ENCODE data around the gene MAMDC2. TPM values are rescaled to one million over a fixed set of nuclear protein-coding genes. Genes with fewer than 3 reads are reported as not detected.

The MAMDC2 gene
- total RNA-seq, 6 experiments from 2014 or later, result 0.22 to 1.6 (median 0.37) TPM; not detected in 1

GRCh38 chr9:70040376-70040903, 3.2 kb upstream of the MAMDC2 start:
- H3K27ac ChIP-seq, result no peak overlapping the region
- ATAC-seq (no peak), DNase-seq (no peak)
- no peaks in the 10 kb centered on the region for H3K9me3 ChIP-seq
- no peaks in the 10 kb centered on the region for H3K27me3 ChIP-seq
- no peaks in the 10 kb centered on the region for H3K36me3 ChIP-seq
- intact Hi-C loops (cut with DNase I), result no loop called here
- H3K4me1 ChIP-seq, result peaks cover 0 to 12% (median 0%) of the 10 kb centered on the region in 4 donors
- 60% methylated on average over 3 of the region's 3 CpGs for WGBS (ENCODE audit: insufficient coverage, low coverage, low lambda C conversion rate, missing lambda C conversion rate)
- TF ChIP-seq POLR2A (IDR thresholded peaks at IDR 0.05), result no peak
- no peak overlapping the region for H3K4me3 ChIP-seq

- WGBS (ENCODE audit: insufficient coverage, low coverage, low lambda C conversion rate, missing lambda C conversion rate), result 84% methylated on average over 12 of the region's 15 CpGs
- TF ChIP-seq CTCF (IDR thresholded peaks at IDR 0.05), result no peak
- no peak for TF ChIP-seq POLR2A (IDR thresholded peaks at IDR 0.05)
- Histone ChIP-seq H3K36me3 (no peaks in the 10 kb centered on the region), H3K27me3 (no peaks in the 10 kb centered on the region), H3K4me3 (no peak overlapping the region), H3K4me1 (peaks cover 0 to 12% (median 0%) of the 10 kb centered on the region in 4 donors), H3K27ac (no peak overlapping the region), H3K9me3 (no peaks in the 10 kb centered on the region)
- intact Hi-C loops (cut with DNase I), result no loop called here
- DNase-seq (no peak), ATAC-seq (no peak)
Measured at GRCh38 chr9:70042461-70043215, 1.0 kb upstream of the MAMDC2 start.

- no peak for TF ChIP-seq CTCF (IDR thresholded peaks at IDR 0.05)
- TF ChIP-seq POLR2A (IDR thresholded peaks at IDR 0.05), result no peak
- H3K4me1 ChIP-seq, result peaks cover 0 to 12% (median 0%) of the 10 kb centered on the region in 4 donors
- H3K36me3 ChIP-seq, result no peaks in the 10 kb centered on the region
- WGBS (ENCODE audit: insufficient coverage, low coverage, low lambda C conversion rate, missing lambda C conversion rate), result 30% methylated on average over 7 of the region's 7 CpGs
- H3K9me3 ChIP-seq, result no peaks in the 10 kb centered on the region
- H3K4me3 ChIP-seq, result peak overlapping the region in 2 of 3 donors; percentile 14 to 29
- ATAC-seq (no peak), DNase-seq (no peak)
- no peaks in the 10 kb centered on the region for H3K27me3 ChIP-seq
- no peak overlapping the region for H3K27ac ChIP-seq
- intact Hi-C loops (cut with DNase I), result no loop called here
Measured at GRCh38 chr9:70043285-70043684, 363 bp upstream of the MAMDC2 start.

GRCh38 chr9:70044490-70045307, 1.1 kb downstream of the MAMDC2 start:
- H3K9me3 ChIP-seq, result no peaks in the 10 kb centered on the region
- TF ChIP-seq POLR2A (IDR thresholded peaks at IDR 0.05), result no peak
- no peak for TF ChIP-seq CTCF (IDR thresholded peaks at IDR 0.05)
- intact Hi-C loops (cut with DNase I), result no loop called here
- no peaks in the 10 kb centered on the region for H3K36me3 ChIP-seq
- H3K4me3 ChIP-seq, result peak overlapping the region in 2 of 3 donors; percentile 14 to 29
- H3K27me3 ChIP-seq, result no peaks in the 10 kb centered on the region
- whole genome bisulfite sequencing (ENCODE audit: insufficient coverage, low coverage, low lambda C conversion rate, missing lambda C conversion rate), result 15% methylated on average over 16 of the region's 26 CpGs
- no peak overlapping the region for H3K27ac ChIP-seq
- ATAC-seq (peak; percentile 62 to 71 (median 68)), DNase-seq (peak in 1 of 3 donors; percentile 38)
- peaks cover 0 to 12% (median 0%) of the 10 kb centered on the region in 4 donors for H3K4me1 ChIP-seq
